ENCODE data around the gene WDR20. TPM values are rescaled to one million over a fixed set of nuclear protein-coding genes. Genes with fewer than 3 reads are reported as not detected.
A peak's percentile ranks its signal among the peaks of the same experiment; 100 is the strongest.

Gene WDR20
- total RNA-seq, 1 experiment from 2014 or later, result 33.0 TPM

- Mint-ChIP-seq H3K9me3 (ENCODE audit: low read depth, unreplicated experiment) (no peaks in the 10 kb centered on the region), H3K4me3 (ENCODE audit: low read depth, unreplicated experiment) (no peak overlapping the region), H3K36me3 (ENCODE audit: insufficient read depth, unreplicated experiment) (peaks cover 48% of the 10 kb centered on the region), H3K4me1 (ENCODE audit: low read depth, unreplicated experiment) (peaks cover 35% of the 10 kb centered on the region), H3K27ac (ENCODE audit: unreplicated experiment) (peak overlapping the region; percentile 84), H3K27me3 (ENCODE audit: unreplicated experiment) (no peaks in the 10 kb centered on the region)
- no peak for TF ChIP-seq CTCF (IDR thresholded peaks at IDR 0.05; ENCODE audit: unreplicated experiment)
- CTCF ChIA-PET, result no interaction called here
- no TSS peak for BruUV-seq (replicated peaks)
- intact Hi-C loops (cut with micrococcal nuclease; ENCODE audit: unreplicated experiment), result no loop called here
- DNase-seq, result peak; percentile 50
Measured at GRCh38 chr14:102255401-102256190, 115.9 kb downstream of the WDR20 start.

- Mint-ChIP-seq H3K27me3 (ENCODE audit: unreplicated experiment) (no peaks in the 10 kb centered on the region), H3K27ac (ENCODE audit: unreplicated experiment) (peak overlapping the region; percentile 51), H3K36me3 (ENCODE audit: insufficient read depth, unreplicated experiment) (peaks cover 48% of the 10 kb centered on the region), H3K4me1 (ENCODE audit: low read depth, unreplicated experiment) (peaks cover 35% of the 10 kb centered on the region), H3K4me3 (ENCODE audit: low read depth, unreplicated experiment) (no peak overlapping the region), H3K9me3 (ENCODE audit: low read depth, unreplicated experiment) (no peaks in the 10 kb centered on the region)
- CTCF ChIA-PET, result no interaction called here
- no peak for TF ChIP-seq CTCF (IDR thresholded peaks at IDR 0.05; ENCODE audit: unreplicated experiment)
- no peak for DNase-seq
- intact Hi-C loops (cut with micrococcal nuclease; ENCODE audit: unreplicated experiment), result no loop called here
- BruUV-seq (replicated peaks), result no TSS peak
Measured at GRCh38 chr14:102256716-102257115, 117.0 kb downstream of the WDR20 start.

- H3K36me3 Mint-ChIP-seq (ENCODE audit: insufficient read depth, unreplicated experiment), result peaks cover 56% of the 10 kb centered on the region
- intact Hi-C loops (cut with micrococcal nuclease; ENCODE audit: unreplicated experiment), result no loop called here
- H3K4me3 Mint-ChIP-seq (ENCODE audit: low read depth, unreplicated experiment), result no peak overlapping the region
- no peak for TF ChIP-seq CTCF (IDR thresholded peaks at IDR 0.05; ENCODE audit: unreplicated experiment)
- DNase-seq, result no peak
- H3K9me3 Mint-ChIP-seq (ENCODE audit: low read depth, unreplicated experiment), result no peaks in the 10 kb centered on the region
- H3K4me1 Mint-ChIP-seq (ENCODE audit: low read depth, unreplicated experiment), result peaks cover 47% of the 10 kb centered on the region
- no peaks in the 10 kb centered on the region for H3K27me3 Mint-ChIP-seq (ENCODE audit: unreplicated experiment)
- H3K27ac Mint-ChIP-seq (ENCODE audit: unreplicated experiment), result peak overlapping the region; percentile 28
- CTCF ChIA-PET, result no interaction called here
- BruUV-seq (replicated peaks), result no TSS peak
Measured at GRCh38 chr14:102258136-102258535, 118.4 kb downstream of the WDR20 start.

Other genes with a start within 250 kb of the WDR20 start
- 510 and 529 TPM in 2 replicates for gene DYNC1H1, start 175.3 kb upstream of the WDR20 start, total RNA-seq (2022)
- gene HSP90AA1, start 52.9 kb upstream of the WDR20 start, total RNA-seq (2022), result 1,038 and 1,111 TPM in 2 replicates
- 89.7 and 107 TPM in 2 replicates for gene MOK, start 165.3 kb downstream of the WDR20 start, total RNA-seq (2022)
- gene ZNF839, start 179.8 kb downstream of the WDR20 start, total RNA-seq (2022), result 18.3 and 21.7 TPM in 2 replicates
- 38.3 and 39.7 TPM in 2 replicates for gene CINP, start 223.0 kb downstream of the WDR20 start, total RNA-seq (2022)
- gene TECPR2, start 223.0 kb downstream of the WDR20 start, total RNA-seq (2022), result 21.7 and 22.4 TPM in 2 replicates

Data from Calu3 (cell line).